ENCODE measurements around the gene FRY.

FRY gene

GRCh38 chr13:32136061-32136460 lies 104.5 kb downstream of the FRY start:
- Histone ChIP-seq H3K36me3 (ENCODE audit: insufficient read depth, low read length) (peaks cover 11% of the 10 kb centered on the region), H3K27ac (ENCODE audit: low read depth, low read length) (no peak overlapping the region), H3K9ac (ENCODE audit: low read length) (no peak overlapping the region), H3K9me3 (ENCODE audit: low read length) (no peaks in the 10 kb centered on the region), H3K4me1 (ENCODE audit: insufficient read depth, low read length) (peaks cover 5% of the 10 kb centered on the region), H3K4me3 (ENCODE audit: low read depth in 1 of 2, low read length in 2 of 2) (no peak overlapping the region), H3K27me3 (ENCODE audit: control insufficient read depth in 1 of 2, insufficient read depth in 2 of 2, low read length in 2 of 2) (no peaks in the 10 kb centered on the region)

- Histone ChIP-seq H3K9ac (ENCODE audit: low read length) (no peak overlapping the region), H3K9me3 (ENCODE audit: low read length) (no peaks in the 10 kb centered on the region), H3K27ac (ENCODE audit: low read depth, low read length) (no peak overlapping the region), H3K4me1 (ENCODE audit: insufficient read depth, low read length) (peaks cover 5% of the 10 kb centered on the region), H3K27me3 (ENCODE audit: control insufficient read depth in 1 of 2, insufficient read depth in 2 of 2, low read length in 2 of 2) (no peaks in the 10 kb centered on the region), H3K4me3 (ENCODE audit: low read depth in 1 of 2, low read length in 2 of 2) (no peak overlapping the region), H3K36me3 (ENCODE audit: insufficient read depth, low read length) (peaks cover 11% of the 10 kb centered on the region)
Measured at GRCh38 chr13:32136716-32137115, 105.1 kb downstream of the FRY start.

GRCh38 chr13:32139251-32139650 lies 107.7 kb downstream of the FRY start:
- Histone ChIP-seq H3K27me3 (ENCODE audit: control insufficient read depth in 1 of 2, insufficient read depth in 2 of 2, low read length in 2 of 2) (no peaks in the 10 kb centered on the region), H3K36me3 (ENCODE audit: insufficient read depth, low read length) (peaks cover 11% of the 10 kb centered on the region), H3K9ac (ENCODE audit: low read length) (no peak overlapping the region), H3K4me3 (ENCODE audit: low read depth in 1 of 2, low read length in 2 of 2) (no peak overlapping the region), H3K9me3 (ENCODE audit: low read length) (no peaks in the 10 kb centered on the region), H3K4me1 (ENCODE audit: insufficient read depth, low read length) (peaks cover 2% of the 10 kb centered on the region), H3K27ac (ENCODE audit: low read depth, low read length) (no peak overlapping the region)

GRCh38 chr13:32140109-32140508 lies 108.5 kb downstream of the FRY start:
- Histone ChIP-seq H3K4me1 (ENCODE audit: insufficient read depth, low read length) (no peaks in the 10 kb centered on the region), H3K4me3 (ENCODE audit: low read depth in 1 of 2, low read length in 2 of 2) (no peak overlapping the region), H3K36me3 (ENCODE audit: insufficient read depth, low read length) (peaks cover 11% of the 10 kb centered on the region), H3K9ac (ENCODE audit: low read length) (no peak overlapping the region), H3K27me3 (ENCODE audit: control insufficient read depth in 1 of 2, insufficient read depth in 2 of 2, low read length in 2 of 2) (no peaks in the 10 kb centered on the region), H3K9me3 (ENCODE audit: low read length) (no peaks in the 10 kb centered on the region), H3K27ac (ENCODE audit: low read depth, low read length) (no peak overlapping the region)

GRCh38 chr13:32141462-32141861 lies 109.9 kb downstream of the FRY start:
- Histone ChIP-seq H3K36me3 (ENCODE audit: insufficient read depth, low read length) (peaks cover 3% of the 10 kb centered on the region), H3K27me3 (ENCODE audit: control insufficient read depth in 1 of 2, insufficient read depth in 2 of 2, low read length in 2 of 2) (no peaks in the 10 kb centered on the region), H3K9ac (ENCODE audit: low read length) (no peak overlapping the region), H3K4me1 (ENCODE audit: insufficient read depth, low read length) (no peaks in the 10 kb centered on the region), H3K4me3 (ENCODE audit: low read depth in 1 of 2, low read length in 2 of 2) (no peak overlapping the region), H3K27ac (ENCODE audit: low read depth, low read length) (no peak overlapping the region), H3K9me3 (ENCODE audit: low read length) (no peaks in the 10 kb centered on the region)

GRCh38 chr13:32142115-32142514 lies 110.5 kb downstream of the FRY start:
- H3K4me1 ChIP-seq (ENCODE audit: insufficient read depth, low read length): no peaks in the 10 kb centered on the region
- H3K36me3 ChIP-seq (ENCODE audit: insufficient read depth, low read length): no peaks in the 10 kb centered on the region
- H3K9me3 ChIP-seq (ENCODE audit: low read length): no peaks in the 10 kb centered on the region
- no peak overlapping the region for H3K27ac ChIP-seq (ENCODE audit: low read depth, low read length)
- no peaks in the 10 kb centered on the region for H3K27me3 ChIP-seq (ENCODE audit: control insufficient read depth in 1 of 2, insufficient read depth in 2 of 2, low read length in 2 of 2)
- no peak overlapping the region for H3K9ac ChIP-seq (ENCODE audit: low read length)
- H3K4me3 ChIP-seq (ENCODE audit: low read depth in 1 of 2, low read length in 2 of 2): no peak overlapping the region

- Histone ChIP-seq H3K27ac (ENCODE audit: low read depth, low read length) (no peak overlapping the region), H3K9ac (ENCODE audit: low read length) (no peak overlapping the region), H3K27me3 (ENCODE audit: control insufficient read depth in 1 of 2, insufficient read depth in 2 of 2, low read length in 2 of 2) (no peaks in the 10 kb centered on the region), H3K4me3 (ENCODE audit: low read depth in 1 of 2, low read length in 2 of 2) (no peak overlapping the region), H3K9me3 (ENCODE audit: low read length) (no peaks in the 10 kb centered on the region), H3K4me1 (ENCODE audit: insufficient read depth, low read length) (peaks cover 6% of the 10 kb centered on the region), H3K36me3 (ENCODE audit: insufficient read depth, low read length) (no peaks in the 10 kb centered on the region)
Measured at GRCh38 chr13:32142956-32143375, 111.4 kb downstream of the FRY start.

- H3K36me3 ChIP-seq (ENCODE audit: insufficient read depth, low read length): no peaks in the 10 kb centered on the region
Measured at GRCh38 chr13:32147193-32147592, 115.6 kb downstream of the FRY start.

GRCh38 chr13:32147976-32148375 lies 116.4 kb downstream of the FRY start:
- no peaks in the 10 kb centered on the region for H3K27me3 ChIP-seq (ENCODE audit: control insufficient read depth in 1 of 2, insufficient read depth in 2 of 2, low read length in 2 of 2)
- no peaks in the 10 kb centered on the region for H3K36me3 ChIP-seq (ENCODE audit: insufficient read depth, low read length)
- peaks cover 23% of the 10 kb centered on the region for H3K4me1 ChIP-seq (ENCODE audit: insufficient read depth, low read length)
- H3K4me3 ChIP-seq (ENCODE audit: low read depth in 1 of 2, low read length in 2 of 2): no peak overlapping the region
- H3K27ac ChIP-seq (ENCODE audit: low read depth, low read length): no peak overlapping the region
- H3K9ac ChIP-seq (ENCODE audit: low read length): no peak overlapping the region
- no peaks in the 10 kb centered on the region for H3K9me3 ChIP-seq (ENCODE audit: low read length)

More at GRCh38 chr13:32147193-32147592, 115.6 kb downstream of the FRY start:
- Histone ChIP-seq H3K4me3 (ENCODE audit: low read depth in 1 of 2, low read length in 2 of 2) (no peak overlapping the region), H3K9ac (ENCODE audit: low read length) (no peak overlapping the region), H3K27ac (ENCODE audit: low read depth, low read length) (no peak overlapping the region), H3K27me3 (ENCODE audit: control insufficient read depth in 1 of 2, insufficient read depth in 2 of 2, low read length in 2 of 2) (no peaks in the 10 kb centered on the region), H3K9me3 (ENCODE audit: low read length) (no peaks in the 10 kb centered on the region), H3K4me1 (ENCODE audit: insufficient read depth, low read length) (peaks cover 23% of the 10 kb centered on the region)

GRCh38 chr13:32150239-32150638 lies 118.7 kb downstream of the FRY start:
- Histone ChIP-seq H3K36me3 (ENCODE audit: insufficient read depth, low read length) (no peaks in the 10 kb centered on the region), H3K9me3 (ENCODE audit: low read length) (no peaks in the 10 kb centered on the region), H3K4me1 (ENCODE audit: insufficient read depth, low read length) (peaks cover 23% of the 10 kb centered on the region), H3K27ac (ENCODE audit: low read depth, low read length) (peak overlapping the region; percentile 65), H3K4me3 (ENCODE audit: low read depth in 1 of 2, low read length in 2 of 2) (no peak overlapping the region), H3K9ac (ENCODE audit: low read length) (no peak overlapping the region), H3K27me3 (ENCODE audit: control insufficient read depth in 1 of 2, insufficient read depth in 2 of 2, low read length in 2 of 2) (no peaks in the 10 kb centered on the region)

GRCh38 chr13:32150794-32151193 lies 119.2 kb downstream of the FRY start:
- Histone ChIP-seq H3K27me3 (ENCODE audit: control insufficient read depth in 1 of 2, insufficient read depth in 2 of 2, low read length in 2 of 2) (no peaks in the 10 kb centered on the region), H3K9ac (ENCODE audit: low read length) (no peak overlapping the region), H3K4me1 (ENCODE audit: insufficient read depth, low read length) (peaks cover 23% of the 10 kb centered on the region), H3K27ac (ENCODE audit: low read depth, low read length) (peak overlapping the region; percentile 65), H3K36me3 (ENCODE audit: insufficient read depth, low read length) (no peaks in the 10 kb centered on the region), H3K9me3 (ENCODE audit: low read length) (no peaks in the 10 kb centered on the region), H3K4me3 (ENCODE audit: low read depth in 1 of 2, low read length in 2 of 2) (no peak overlapping the region)

- no peaks in the 10 kb centered on the region for H3K36me3 ChIP-seq (ENCODE audit: insufficient read depth, low read length)
- no peaks in the 10 kb centered on the region for H3K9me3 ChIP-seq (ENCODE audit: low read length)
- peak overlapping the region; percentile 65 for H3K27ac ChIP-seq (ENCODE audit: low read depth, low read length)
- no peak overlapping the region for H3K4me3 ChIP-seq (ENCODE audit: low read depth in 1 of 2, low read length in 2 of 2)
- no peak overlapping the region for H3K9ac ChIP-seq (ENCODE audit: low read length)
- H3K27me3 ChIP-seq (ENCODE audit: control insufficient read depth in 1 of 2, insufficient read depth in 2 of 2, low read length in 2 of 2): no peaks in the 10 kb centered on the region
- peaks cover 23% of the 10 kb centered on the region for H3K4me1 ChIP-seq (ENCODE audit: insufficient read depth, low read length)
Measured at GRCh38 chr13:32151240-32151639, 119.7 kb downstream of the FRY start.
